ENCODE measurements around the gene TLE2.
"Not testable (repeated sequence)": the region's sequence is repeated elsewhere in the genome, so short reads cannot be mapped to it uniquely, and the experiment has no call there.

TLE2 gene

GRCh38 chr19:3055741-3056416 lies 26.8 kb upstream of the TLE2 start:
- no peak for DNase-seq (ENCODE audit: low spot score)

GRCh38 chr19:3054972-3055740 lies 26.1 kb upstream of the TLE2 start:
- DNase-seq (ENCODE audit: low spot score), result peak; percentile 39

GRCh38 chr19:3054265-3054971 lies 25.3 kb upstream of the TLE2 start:
- DNase-seq (ENCODE audit: low spot score), result no peak

- no peak for DNase-seq (ENCODE audit: low spot score)
Measured at GRCh38 chr19:3053780-3054179, 24.7 kb upstream of the TLE2 start.

- no peak for DNase-seq (ENCODE audit: low spot score)
Measured at GRCh38 chr19:3053218-3053621, 24.1 kb upstream of the TLE2 start.

- not testable (repeated sequence) for DNase-seq (ENCODE audit: low spot score)
Measured at GRCh38 chr19:3050016-3050415, 20.9 kb upstream of the TLE2 start.

GRCh38 chr19:3049089-3049488 lies 20.0 kb upstream of the TLE2 start:
- no peak for DNase-seq (ENCODE audit: low spot score)

GRCh38 chr19:3048190-3048533 lies 19.1 kb upstream of the TLE2 start:
- no peak for DNase-seq (ENCODE audit: low spot score)

- no peak for DNase-seq (ENCODE audit: low spot score)
Measured at GRCh38 chr19:3047496-3048189, 18.6 kb upstream of the TLE2 start.

- DNase-seq (ENCODE audit: low spot score), result no peak
Measured at GRCh38 chr19:3046698-3047495, 17.8 kb upstream of the TLE2 start.

GRCh38 chr19:3045885-3046697 lies 17.0 kb upstream of the TLE2 start:
- no peak for DNase-seq (ENCODE audit: low spot score)

- DNase-seq (ENCODE audit: low spot score), result no peak
Measured at GRCh38 chr19:3045191-3045590, 16.1 kb upstream of the TLE2 start.

- DNase-seq (ENCODE audit: low spot score), result no peak
Measured at GRCh38 chr19:3042621-3043267, 13.7 kb upstream of the TLE2 start.

- DNase-seq (ENCODE audit: low spot score), result no peak
Measured at GRCh38 chr19:3041761-3042620, 12.9 kb upstream of the TLE2 start.

- DNase-seq (ENCODE audit: low spot score), result no peak
Measured at GRCh38 chr19:3041327-3041726, 12.2 kb upstream of the TLE2 start.

- DNase-seq (ENCODE audit: low spot score), result peak; percentile 36
Measured at GRCh38 chr19:3039641-3040077, 10.6 kb upstream of the TLE2 start.

- no peak for DNase-seq (ENCODE audit: low spot score)
Measured at GRCh38 chr19:3039125-3039524, 10.0 kb upstream of the TLE2 start.

- DNase-seq (ENCODE audit: low spot score), result no peak
Measured at GRCh38 chr19:3038214-3038613, 9.1 kb upstream of the TLE2 start.

GRCh38 chr19:3036977-3037544 lies 8.0 kb upstream of the TLE2 start:
- not testable (repeated sequence) for DNase-seq (ENCODE audit: low spot score)
